Chondrocyte (in vitro differentiated cells): Measurements from ENCODE around the gene MIPEP. TPM values are rescaled to one million over a fixed set of nuclear protein-coding genes. Genes with fewer than 3 reads are reported as not detected.

Source experiments
- DNase-seq: peaks from one replicate; pipeline ENCODE4 v3.0.0; 2021; ENCODE audit warnings: mixed read lengths, low spot score
- H3K27ac Mint-ChIP-seq: one replicate; pipeline ENCODE4 v1.8.0; 2021; ENCODE audit warnings: mild to moderate bottlenecking, moderate library complexity, mixed read lengths; ENCODE audit not compliant: unreplicated experiment
- H3K27me3 Mint-ChIP-seq: 2 replicates; pipeline ENCODE4 v1.8.0; 2021; ENCODE audit warnings: low read depth, mixed read lengths
- H3K36me3 Mint-ChIP-seq: 2 replicates; pipeline ENCODE4 v1.8.0; 2021; ENCODE audit warnings: low read depth, mixed read lengths
- H3K4me1 Mint-ChIP-seq: 2 replicates; pipeline ENCODE4 v1.8.0; 2021; ENCODE audit warnings: low read depth, mild to moderate bottlenecking, mixed read lengths
- H3K4me3 Mint-ChIP-seq: one replicate; pipeline ENCODE4 v1.8.0; 2021; ENCODE audit warnings: mild to moderate bottlenecking, moderate library complexity, mixed read lengths; ENCODE audit not compliant: unreplicated experiment
- H3K9me3 Mint-ChIP-seq: 2 replicates; pipeline ENCODE4 v1.8.0; 2021; ENCODE audit warnings: low read depth, mixed read lengths
- total RNA-seq: library from RNA; stranded (reverse); gene quantifications from 3 replicates; pipeline ENCODE4 v1.2.1, GENCODE V29; 2021
- TF ChIP-seq, protein P1 (sequence below): fragments of 200-600 bp; sonication (generic); IDR thresholded peaks from 2 replicates; pipeline ENCODE4 v1.5.0; 2021; ENCODE audit warnings: antibody characterized with exemption, mild to moderate bottlenecking, moderate library complexity

Gene MIPEP
- total RNA-seq, 1 donor from 2014 or later: 14.4 TPM

DNA sequence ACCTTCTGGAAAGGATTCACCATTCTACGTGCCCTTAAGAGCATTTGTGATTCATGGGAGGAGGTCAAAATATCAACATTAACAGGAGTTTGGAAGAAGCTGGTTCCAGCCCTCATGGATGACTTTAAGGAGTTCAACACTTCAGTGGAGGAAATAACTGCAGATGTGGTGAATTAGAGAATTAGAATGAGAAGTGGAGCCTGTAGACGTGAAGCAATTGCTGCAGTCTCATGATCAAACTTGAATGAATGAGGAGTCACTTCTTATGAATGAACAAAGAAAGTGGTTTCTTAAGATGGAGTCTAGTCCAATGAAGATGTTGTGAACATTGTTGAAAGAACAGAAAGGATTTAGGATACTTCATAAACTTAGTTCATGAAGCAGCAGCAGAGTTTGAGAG lies 189.9 kb downstream of the MIPEP start:
- Mint-ChIP-seq H3K27ac (no peak overlapping the region), H3K9me3 (no peaks in the 10 kb centered on the region), H3K27me3 (no peaks in the 10 kb centered on the region), H3K4me1 (peaks cover 27% of the 10 kb centered on the region), H3K4me3 (no peak overlapping the region), H3K36me3 (no peaks in the 10 kb centered on the region)
- DNase-seq: no peak
- TF ChIP-seq, protein P1, sequence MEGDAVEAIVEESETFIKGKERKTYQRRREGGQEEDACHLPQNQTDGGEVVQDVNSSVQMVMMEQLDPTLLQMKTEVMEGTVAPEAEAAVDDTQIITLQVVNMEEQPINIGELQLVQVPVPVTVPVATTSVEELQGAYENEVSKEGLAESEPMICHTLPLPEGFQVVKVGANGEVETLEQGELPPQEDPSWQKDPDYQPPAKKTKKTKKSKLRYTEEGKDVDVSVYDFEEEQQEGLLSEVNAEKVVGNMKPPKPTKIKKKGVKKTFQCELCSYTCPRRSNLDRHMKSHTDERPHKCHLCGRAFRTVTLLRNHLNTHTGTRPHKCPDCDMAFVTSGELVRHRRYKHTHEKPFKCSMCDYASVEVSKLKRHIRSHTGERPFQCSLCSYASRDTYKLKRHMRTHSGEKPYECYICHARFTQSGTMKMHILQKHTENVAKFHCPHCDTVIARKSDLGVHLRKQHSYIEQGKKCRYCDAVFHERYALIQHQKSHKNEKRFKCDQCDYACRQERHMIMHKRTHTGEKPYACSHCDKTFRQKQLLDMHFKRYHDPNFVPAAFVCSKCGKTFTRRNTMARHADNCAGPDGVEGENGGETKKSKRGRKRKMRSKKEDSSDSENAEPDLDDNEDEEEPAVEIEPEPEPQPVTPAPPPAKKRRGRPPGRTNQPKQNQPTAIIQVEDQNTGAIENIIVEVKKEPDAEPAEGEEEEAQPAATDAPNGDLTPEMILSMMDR: no peak

DNA sequence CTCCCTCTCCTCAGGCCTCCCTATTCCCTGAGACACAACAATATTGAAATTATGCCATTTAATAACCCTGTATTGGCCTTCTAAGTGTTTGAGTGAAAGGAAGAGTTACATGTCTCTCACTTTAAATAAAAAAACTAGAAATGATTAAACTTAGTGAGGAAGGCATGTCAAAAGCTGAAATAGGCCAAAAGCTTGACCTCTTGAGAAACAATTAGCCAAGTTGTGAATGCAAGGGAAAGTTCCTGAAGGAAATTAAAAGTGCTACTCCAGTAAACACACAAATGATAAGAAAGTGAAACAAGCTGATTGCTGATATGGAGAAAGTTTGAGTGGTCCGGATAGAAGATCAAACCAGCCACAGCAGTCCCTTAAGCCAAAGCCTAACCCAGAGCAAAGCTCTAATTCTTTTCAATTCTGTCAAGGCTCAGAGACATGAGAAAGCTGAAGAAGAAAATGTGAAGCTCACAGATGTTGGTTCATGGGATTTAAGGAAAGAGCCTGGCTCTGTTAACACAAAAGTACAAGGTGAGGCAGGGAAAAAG lies 191.4 kb downstream of the MIPEP start:
- H3K9me3 Mint-ChIP-seq: no peaks in the 10 kb centered on the region
- no peak overlapping the region for H3K27ac Mint-ChIP-seq
- TF ChIP-seq, protein P1: no peak
- no peak for DNase-seq
- peaks cover 31% of the 10 kb centered on the region for H3K4me1 Mint-ChIP-seq
- no peaks in the 10 kb centered on the region for H3K36me3 Mint-ChIP-seq
- H3K4me3 Mint-ChIP-seq: no peak overlapping the region
- no peaks in the 10 kb centered on the region for H3K27me3 Mint-ChIP-seq

DNA sequence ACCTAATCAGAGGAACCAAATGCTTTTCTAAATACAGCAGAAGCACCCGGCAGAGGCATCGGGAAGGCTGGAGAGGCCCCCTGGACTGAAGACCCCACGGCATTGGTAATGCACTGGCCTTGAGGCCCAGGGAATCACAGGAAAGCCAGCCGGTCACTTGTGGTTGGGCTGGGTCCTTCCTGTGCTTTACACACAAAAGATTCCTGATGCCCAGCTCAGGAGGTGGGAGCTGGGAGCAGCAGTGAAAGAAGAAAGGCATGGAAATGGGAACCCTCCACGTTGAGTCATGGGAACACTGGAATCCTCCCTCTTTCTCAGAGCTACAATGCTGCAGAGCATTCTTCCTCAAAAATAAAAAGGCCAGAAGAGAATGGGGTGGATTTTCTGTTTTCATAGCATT lies 192.6 kb downstream of the MIPEP start:
- H3K36me3 Mint-ChIP-seq: no peaks in the 10 kb centered on the region
- TF ChIP-seq, protein P1: no peak
- H3K4me3 Mint-ChIP-seq: no peak overlapping the region
- H3K9me3 Mint-ChIP-seq: no peaks in the 10 kb centered on the region
- no peak overlapping the region for H3K27ac Mint-ChIP-seq
- peaks cover 2% of the 10 kb centered on the region for H3K27me3 Mint-ChIP-seq
- H3K4me1 Mint-ChIP-seq: peaks cover 24% of the 10 kb centered on the region
- DNase-seq: no peak

DNA sequence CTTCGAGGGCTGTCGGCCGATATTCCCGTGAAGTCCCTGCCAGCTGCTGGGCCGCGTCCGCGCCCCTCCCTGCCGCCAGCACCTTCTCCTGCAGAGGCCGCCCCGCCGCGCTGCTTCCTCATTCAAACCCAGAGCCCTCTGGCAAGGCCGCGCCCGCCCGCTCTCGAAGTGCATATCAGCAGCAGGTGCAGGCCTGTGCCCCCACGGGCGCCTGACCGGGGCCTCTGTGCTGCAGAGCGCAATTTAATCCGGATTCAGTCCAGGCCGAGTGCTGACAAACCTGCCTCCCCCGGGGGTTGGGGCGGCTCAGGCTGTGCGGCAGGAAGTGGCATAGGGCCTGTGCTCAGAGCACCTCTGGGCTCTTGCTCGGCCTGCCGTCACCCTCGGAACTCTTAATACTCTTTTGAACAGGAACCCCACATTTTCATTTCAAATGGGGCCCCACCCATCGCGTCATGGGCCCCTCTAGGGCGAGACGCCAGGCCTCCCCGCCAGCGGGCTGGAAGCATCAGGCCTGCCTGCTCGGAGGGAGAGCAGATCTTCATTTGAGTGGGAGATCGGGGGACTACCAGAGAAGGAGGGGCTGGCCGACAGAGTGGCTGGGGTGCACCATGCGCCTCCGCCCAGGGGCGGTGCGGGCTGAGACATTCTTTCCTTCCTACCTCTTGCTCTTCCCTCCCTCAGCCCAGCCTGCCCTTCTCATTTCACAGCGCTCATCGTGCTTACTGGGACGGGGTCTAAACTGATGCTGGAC lies 193.3 kb downstream of the MIPEP start:
- peaks cover 2% of the 10 kb centered on the region for H3K27me3 Mint-ChIP-seq
- H3K27ac Mint-ChIP-seq: no peak overlapping the region
- no peak overlapping the region for H3K4me3 Mint-ChIP-seq
- no peak for DNase-seq
- H3K4me1 Mint-ChIP-seq: peaks cover 17% of the 10 kb centered on the region
- no peaks in the 10 kb centered on the region for H3K36me3 Mint-ChIP-seq
- H3K9me3 Mint-ChIP-seq: no peaks in the 10 kb centered on the region
- TF ChIP-seq, protein P1: no peak

DNA sequence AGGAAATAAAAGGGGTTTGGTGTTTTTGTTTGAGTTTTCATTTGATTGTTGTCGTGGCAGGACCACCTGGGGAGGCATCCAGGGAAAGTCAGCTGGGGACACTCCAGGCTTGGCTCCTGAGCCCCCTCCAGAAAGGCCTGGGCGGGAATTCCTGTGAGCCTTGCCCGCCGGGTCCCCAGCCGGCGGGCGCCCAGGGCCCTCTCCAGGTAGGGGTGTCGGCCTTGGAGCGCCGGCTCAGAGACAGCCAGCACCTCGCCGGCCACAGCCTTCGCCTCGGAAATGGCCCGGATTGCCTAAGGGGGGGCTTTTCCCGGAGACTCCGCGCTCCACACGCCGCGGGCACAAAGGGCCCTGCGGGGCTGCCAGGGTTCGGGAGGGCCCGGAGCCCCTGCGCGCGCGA lies 194.0 kb downstream of the MIPEP start:
- peaks cover 2% of the 10 kb centered on the region for H3K27me3 Mint-ChIP-seq
- H3K9me3 Mint-ChIP-seq: no peaks in the 10 kb centered on the region
- no peak overlapping the region for H3K27ac Mint-ChIP-seq
- TF ChIP-seq, protein P1: no peak
- DNase-seq: no peak
- no peaks in the 10 kb centered on the region for H3K36me3 Mint-ChIP-seq
- peaks cover 14% of the 10 kb centered on the region for H3K4me1 Mint-ChIP-seq
- no peak overlapping the region for H3K4me3 Mint-ChIP-seq
